SK-N-SH (cell line): ENCODE results near the gene HELB.

Experiments used
- CTCF ChIP-seq: fragments of 200-600 bp; sonication (generic); IDR thresholded peaks from 2 replicates; pipeline ENCODE4 v1.6.1; 2017; ENCODE audit warnings: antibody characterized with exemption, mild to moderate bottlenecking, moderate library complexity
- ELF1 ChIP-seq: IDR thresholded peaks from 2 replicates; pipeline ENCODE4 v1.4.0; 2012
- EP300 ChIP-seq, 2 experiments: IDR thresholded peaks; 2 replicates each; pipeline versions ENCODE4 v1.4.0 to v1.6.1; 2012; ENCODE audit warnings: borderline replicate concordance in 1 of 2, low read depth in 1 of 2, low read length in 1 of 2
- GABPA ChIP-seq: IDR thresholded peaks from 2 replicates; pipeline ENCODE4 v1.4.0; 2012; ENCODE audit warnings: low read depth, mild to moderate bottlenecking
- MAX ChIP-seq: IDR thresholded peaks from 2 replicates; pipeline ENCODE4 v1.4.0; 2012; ENCODE audit warnings: low read depth
- NRF1 ChIP-seq: IDR thresholded peaks from 2 replicates; pipeline ENCODE4 v1.6.1; 2012; ENCODE audit warnings: low read depth, mild to moderate bottlenecking, low read length
- POLR2AphosphoS5 ChIP-seq: IDR thresholded peaks from 2 replicates; pipeline ENCODE4 v1.6.1; 2012; ENCODE audit warnings: low read depth, low read length
- RAD21 ChIP-seq: IDR thresholded peaks from 2 replicates; pipeline ENCODE4 v1.6.1; 2012; ENCODE audit warnings: mild to moderate bottlenecking, low read length

- TF ChIP-seq CTCF (no peak), NRF1 (no peak), MAX (no peak), ELF1 (no peak), GABPA (no peak), POLR2AphosphoS5 (no peak), RAD21 (no peak), EP300 (IDR thresholded peaks at IDR 0.05; ENCODE audit: borderline replicate concordance in 1 of 2, low read depth in 1 of 2, low read length in 1 of 2) (no peak)
These were observed 77.3 kb downstream of the HELB start for GRCh38 chr12:66379616-66380015.
